Progenitor cell of endocrine pancreas (in vitro differentiated cells): ENCODE results near the gene ZNF133. TPM values are rescaled to one million over a fixed set of nuclear protein-coding genes. Genes with fewer than 3 reads are reported as not detected.

Experiments
- DNase-seq: peaks from one replicate; pipeline ENCODE4 v3.0.0; 2021; ENCODE audit warnings: low spot score; ENCODE audit not compliant: unreplicated experiment
- H3K27ac Mint-ChIP-seq: 2 replicates; pipeline ENCODE4 v1.8.0; 2021; ENCODE audit warnings: mild to moderate bottlenecking, moderate library complexity, mixed read lengths
- H3K27me3 Mint-ChIP-seq: 2 replicates; pipeline ENCODE4 v1.8.0; 2021; ENCODE audit warnings: mixed read lengths
- H3K36me3 Mint-ChIP-seq: 2 replicates; pipeline ENCODE4 v1.8.0; 2022; ENCODE audit warnings: mixed read lengths; ENCODE audit not compliant: insufficient read depth
- H3K4me1 Mint-ChIP-seq: 2 replicates; pipeline ENCODE4 v1.8.0; 2021; ENCODE audit warnings: low read depth, mixed read lengths
- H3K4me3 Mint-ChIP-seq: 2 replicates; pipeline ENCODE4 v1.8.0; 2021; ENCODE audit warnings: low read depth, mild to moderate bottlenecking, moderate library complexity, mixed read lengths
- H3K9me3 Mint-ChIP-seq: 2 replicates; pipeline ENCODE4 v1.8.0; 2021; ENCODE audit warnings: low read depth, mixed read lengths
- CTCF ChIP-seq: fragments of 200-600 bp; sonication (generic); IDR thresholded peaks from one replicate; pipeline ENCODE4 v1.5.0; 2021; ENCODE audit warnings: antibody characterized with exemption, mild to moderate bottlenecking; ENCODE audit not compliant: unreplicated experiment
- total RNA-seq: library from RNA; stranded (reverse); gene quantifications from 2 replicates; pipeline ENCODE4 v1.2.1, GENCODE V29; 2021

ZNF133 gene
- total RNA-seq, 1 donor from 2014 or later, result 25.0 TPM

- DNase-seq, result no peak
- TF ChIP-seq CTCF, result no peak
- no peaks in the 10 kb centered on the region for H3K27me3 Mint-ChIP-seq
- no peaks in the 10 kb centered on the region for H3K9me3 Mint-ChIP-seq
- H3K4me1 Mint-ChIP-seq, result peaks cover 10% of the 10 kb centered on the region
- no peaks in the 10 kb centered on the region for H3K36me3 Mint-ChIP-seq
- no peak overlapping the region for H3K4me3 Mint-ChIP-seq
- no peak overlapping the region for H3K27ac Mint-ChIP-seq
Observed at GRCh38 chr20:18252597-18253451, 35.5 kb upstream of the ZNF133 start.

DNA sequence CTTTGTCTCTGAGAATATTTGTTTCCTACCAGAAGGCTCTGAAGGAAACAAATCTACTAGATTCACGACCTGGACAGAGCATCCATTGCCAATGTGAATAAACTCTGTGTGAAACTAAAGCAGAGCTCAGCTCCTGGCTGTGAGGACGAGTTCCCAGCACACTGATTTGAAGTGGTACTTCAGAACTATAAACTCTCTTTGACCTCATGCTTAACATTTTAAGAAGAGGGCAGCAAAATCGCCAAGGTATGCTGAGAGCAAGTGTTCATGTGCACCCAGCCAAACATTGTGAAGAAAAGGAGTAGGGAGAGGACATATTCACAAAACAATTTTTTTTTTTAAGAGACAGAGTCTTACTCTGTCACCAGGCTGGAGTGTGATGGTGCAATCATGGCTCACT is 33.7 kb upstream of the ZNF133 start:
- Mint-ChIP-seq H3K4me3 (no peak overlapping the region), H3K27ac (no peak overlapping the region), H3K27me3 (no peaks in the 10 kb centered on the region), H3K9me3 (no peaks in the 10 kb centered on the region), H3K36me3 (no peaks in the 10 kb centered on the region), H3K4me1 (peaks cover 10% of the 10 kb centered on the region)
- TF ChIP-seq CTCF, result no peak
- DNase-seq, result no peak

- Mint-ChIP-seq H3K4me3 (no peak overlapping the region), H3K27me3 (no peaks in the 10 kb centered on the region), H3K4me1 (peaks cover 11% of the 10 kb centered on the region), H3K27ac (no peak overlapping the region), H3K36me3 (no peaks in the 10 kb centered on the region), H3K9me3 (no peaks in the 10 kb centered on the region)
- DNase-seq, result no peak
- no peak for TF ChIP-seq CTCF
Observed at GRCh38 chr20:18255526-18255925, 32.8 kb upstream of the ZNF133 start.

DNA sequence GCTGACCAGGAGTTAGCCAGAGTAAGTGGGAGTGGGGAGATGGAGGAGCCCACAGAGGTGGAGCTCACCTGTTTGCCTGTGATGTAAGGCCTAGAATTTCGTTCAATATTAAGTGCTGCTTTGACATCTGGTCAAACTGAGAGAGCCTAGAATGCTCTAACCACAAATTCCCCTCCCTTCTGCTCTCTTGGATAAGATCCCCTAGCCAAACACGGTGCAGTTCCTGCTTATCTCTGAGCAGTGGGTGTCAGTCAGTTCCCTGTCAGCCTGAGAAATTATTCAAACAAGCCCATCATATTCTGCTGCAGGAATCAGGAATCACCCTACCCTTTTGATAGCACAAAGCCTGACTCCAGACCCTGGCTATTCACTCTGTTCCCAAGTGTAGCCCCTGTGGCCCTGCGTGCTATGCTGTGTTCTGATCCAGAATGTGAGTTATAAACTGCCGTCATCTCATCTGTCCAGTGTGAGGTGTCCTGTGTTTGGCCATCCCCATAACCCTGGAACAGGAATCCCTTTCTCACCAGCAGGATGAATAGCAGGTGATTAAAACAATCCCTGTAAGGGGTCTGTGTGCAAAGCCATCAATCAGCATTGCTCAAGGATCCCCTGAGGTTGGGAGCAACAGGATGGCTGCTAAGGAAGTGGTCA is 31.8 kb upstream of the ZNF133 start:
- DNase-seq, result no peak
- H3K9me3 Mint-ChIP-seq, result no peaks in the 10 kb centered on the region
- no peak overlapping the region for H3K27ac Mint-ChIP-seq
- no peaks in the 10 kb centered on the region for H3K27me3 Mint-ChIP-seq
- no peak for TF ChIP-seq CTCF
- peaks cover 11% of the 10 kb centered on the region for H3K4me1 Mint-ChIP-seq
- H3K36me3 Mint-ChIP-seq, result no peaks in the 10 kb centered on the region
- H3K4me3 Mint-ChIP-seq, result no peak overlapping the region

DNA sequence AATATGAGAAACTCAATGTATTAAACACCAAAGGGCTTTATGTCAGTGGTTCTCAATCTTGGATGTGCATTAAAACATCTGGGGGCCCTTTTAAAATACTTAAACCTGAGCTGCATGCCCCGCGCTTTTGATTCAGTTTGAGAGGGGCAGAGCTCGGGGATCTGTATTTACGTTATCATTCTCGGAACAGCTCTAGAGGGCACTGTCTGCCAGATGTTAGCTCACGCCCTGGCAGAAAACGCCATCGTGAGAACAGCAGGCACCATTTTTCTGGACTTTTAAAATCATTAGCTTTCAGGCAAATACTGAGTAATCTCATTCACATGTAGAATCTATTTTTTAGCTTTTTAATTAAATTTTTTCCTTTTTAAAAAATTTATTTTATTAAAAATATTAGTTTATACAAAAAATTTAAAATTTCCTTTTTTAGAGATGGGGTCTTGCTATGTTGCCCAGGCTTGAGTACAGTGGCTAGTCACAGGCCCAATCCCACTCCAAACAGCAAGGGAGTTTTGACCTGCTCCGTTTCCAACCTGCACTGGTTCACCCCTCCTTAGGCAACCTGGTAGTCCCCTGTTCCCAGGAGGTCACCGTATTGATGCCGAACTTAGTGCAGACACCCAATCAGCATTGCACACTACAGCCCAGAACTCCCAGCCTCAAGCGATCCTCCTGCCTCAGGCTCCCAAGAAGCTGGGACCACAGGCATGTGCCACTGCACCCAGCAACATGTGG is 30.0 kb upstream of the ZNF133 start:
- no peaks in the 10 kb centered on the region for H3K27me3 Mint-ChIP-seq
- H3K36me3 Mint-ChIP-seq, result no peaks in the 10 kb centered on the region
- H3K9me3 Mint-ChIP-seq, result no peaks in the 10 kb centered on the region
- H3K27ac Mint-ChIP-seq, result no peak overlapping the region
- TF ChIP-seq CTCF, result no peak
- peaks cover 18% of the 10 kb centered on the region for H3K4me1 Mint-ChIP-seq
- DNase-seq, result no peak
- H3K4me3 Mint-ChIP-seq, result no peak overlapping the region
